T-cell (primary cell): ENCODE data around the gene JOSD1. TPM values are rescaled to one million over a fixed set of nuclear protein-coding genes. Genes with fewer than 3 reads are reported as not detected.

Experiments used
- ATAC-seq, 4 experiments: fragments of 200-7000 bp in 3 of 4; fragments of 150-1000 bp in 1 of 4; cut with Tn5 transposase; replicated peaks in 1 of 4; 1 replicate in 3 of 4; 2 replicates in 1 of 4; pipeline ENCODE4 v1.10.0; 2021; ENCODE audit warnings: moderate library complexity in 3 of 4, mild to moderate bottlenecking in 2 of 4, moderate number of reproducible peaks in 1 of 4
- CTCF ChIA-PET, 2 donors: fragments of 300-600 bp; sonication (Branson Sonifier 250); formaldehyde crosslinking; loops; one replicate each; lab custom pipeline; 2022; ENCODE audit warnings: antibody characterized with exemption in 2 of 2; lab: Charles Lee
- POLR2A ChIA-PET, 2 donors: fragments of 300-600 bp; sonication (Branson Sonifier 250); formaldehyde crosslinking; loops; one replicate each; lab custom pipeline; 2022; ENCODE audit warnings: antibody characterized with exemption in 2 of 2; lab: Charles Lee
- DNase-seq, 35 experiments: peaks; one replicate each; pipeline versions ENCODE4 v3.0.0 to v3.0.0-alpha.2; 2013 to 2023
- H3K27ac ChIP-seq: one replicate; pipeline ENCODE4 v1.5.1; 2013; ENCODE audit warnings: low read length
- H3K27me3 ChIP-seq, 2 experiments: replicated peaks in 1 of 2; 1 replicate in 1 of 2; 2 replicates in 1 of 2; pipeline versions ENCODE4 v1.6.1 to v1.7.0; 2013; ENCODE audit warnings: low read length in 1 of 2, mixed read lengths in 1 of 2; ENCODE audit not compliant: control insufficient read depth in 2 of 2, insufficient read depth in 2 of 2; ENCODE audit errors: extremely low read depth in 1 of 2
- H3K36me3 ChIP-seq, 2 donors: 1 replicate in 1 of 2; 2 replicates in 1 of 2; pipeline versions ENCODE4 v1.6.1 to v1.7.0; 2013; ENCODE audit warnings: low read length in 1 of 2; ENCODE audit not compliant: control insufficient read depth in 2 of 2, insufficient read depth in 1 of 2; ENCODE audit errors: extremely low read depth in 1 of 2
- H3K4me1 ChIP-seq, 2 experiments: 1 replicate in 1 of 2; 2 replicates in 1 of 2; pipeline versions ENCODE4 v1.6.1 to v1.7.0; 2013; ENCODE audit warnings: low read length in 2 of 2, mixed read lengths in 1 of 2; ENCODE audit not compliant: insufficient read depth in 2 of 2, control insufficient read depth in 1 of 2; ENCODE audit errors: extremely low read depth in 1 of 2
- H3K4me3 ChIP-seq, 2 donors: 1 replicate in 1 of 2; 2 replicates in 1 of 2; pipeline versions ENCODE4 v1.5.1 to v1.7.0; 2013; ENCODE audit warnings: mild to moderate bottlenecking in 2 of 2, low read length in 1 of 2, moderate library complexity in 1 of 2; ENCODE audit not compliant: control insufficient read depth in 1 of 2; ENCODE audit errors: extremely low read depth in 1 of 2
- H3K9me3 ChIP-seq: 2 replicates; pipeline ENCODE4 v1.7.0; 2013
- H3K27ac Mint-ChIP-seq, 2 donors: one replicate each; pipeline ENCODE4 v1.8.0; 2020 to 2021; ENCODE audit warnings: mild to moderate bottlenecking in 2 of 2, mixed read lengths in 2 of 2
- H3K27me3 Mint-ChIP-seq, 2 donors: one replicate each; pipeline ENCODE4 v1.8.0; 2021 to 2022; ENCODE audit warnings: mixed read lengths in 2 of 2
- H3K36me3 Mint-ChIP-seq: one replicate; pipeline ENCODE4 v1.8.0; 2021; ENCODE audit warnings: mixed read lengths
- H3K4me1 Mint-ChIP-seq, 3 donors: one replicate each; pipeline ENCODE4 v1.8.0; 2020 to 2022; ENCODE audit warnings: mixed read lengths in 3 of 3, mild to moderate bottlenecking in 1 of 3
- H3K4me3 Mint-ChIP-seq, 3 donors: one replicate each; pipeline ENCODE4 v1.8.0; 2020 to 2022; ENCODE audit warnings: mild to moderate bottlenecking in 3 of 3, mixed read lengths in 3 of 3, moderate library complexity in 3 of 3
- H3K9me3 Mint-ChIP-seq, 3 donors: one replicate each; pipeline ENCODE4 v1.8.0; 2020 to 2022; ENCODE audit warnings: mixed read lengths in 3 of 3
- WGBS: methylation state at CpG from one replicate; pipeline ENCODE4 v1.1.5; 2013; ENCODE audit warnings: missing lambda C conversion rate; ENCODE audit not compliant: insufficient coverage; 5-methylcytosine and 5-hydroxymethylcytosine counted together
- total RNA-seq, 35 experiments: library from RNA in 6 of 35; stranded (reverse) in 6 of 35; fragments of 120-200 nt in 1 of 35; gene quantifications; one replicate each; pipeline versions ENCODE4 v1.2.1 to v1.2.4 and lab custom pipeline; 2013 to 2026

JOSD1 gene
- total RNA-seq, 5 donors from 2014 or later (not counting 1 experiment from before 2014, with no cell fraction given) = 78.4 to 164 (median 83.5) TPM

- H3K27ac Mint-ChIP-seq = no peak overlapping the region
- no peaks in the 10 kb centered on the region for H3K9me3 Mint-ChIP-seq
- H3K4me1 ChIP-seq = no peaks in the 10 kb centered on the region
- H3K27ac ChIP-seq = no peak overlapping the region
- H3K27me3 ChIP-seq = no peaks in the 10 kb centered on the region
- ChIA-PET CTCF (interaction anchor here in 1 of 2 donors (0.6 kb wide), 1 partner anchor 180 kb away, joined by 3 read pairs; no protein-coding TSS in a partner anchor), POLR2A (interaction anchor here in 1 of 2 donors (0.6 kb wide), 1 partner anchor 18 kb away, joined by 5 read pairs; no protein-coding TSS in a partner anchor)
- peaks cover 41% of the 10 kb centered on the region for H3K36me3 Mint-ChIP-seq
- no peak overlapping the region for H3K4me3 Mint-ChIP-seq
- H3K4me1 Mint-ChIP-seq = peaks cover 15 to 20% (median 19%) of the 10 kb centered on the region in 3 donors
- no peak for ATAC-seq
- H3K36me3 ChIP-seq = peaks cover 11 to 60% of the 10 kb centered on the region in 2 donors
- H3K27me3 Mint-ChIP-seq = no peaks in the 10 kb centered on the region
- H3K4me3 ChIP-seq = no peak overlapping the region
- no CpG with 5 or more reads among the region's 1 CpG for WGBS
- no peaks in the 10 kb centered on the region for H3K9me3 ChIP-seq
- no peak for DNase-seq
Observed at GRCh38 chr22:38689651-38690050, 11.1 kb downstream of the JOSD1 start.

- H3K4me1 Mint-ChIP-seq = peaks cover 19 to 24% (median 23%) of the 10 kb centered on the region in 3 donors
- no peak overlapping the region for H3K27ac Mint-ChIP-seq
Observed at GRCh38 chr22:38685761-38686160, 15.0 kb downstream of the JOSD1 start.

GRCh38 chr22:38684895-38685294, 15.8 kb downstream of the JOSD1 start:
- no peak for ATAC-seq
- POLR2A ChIA-PET = interaction anchor here in 1 of 2 donors (0.7 kb wide), 1 partner anchor 161 kb away, joined by 9 read pairs; no protein-coding TSS in a partner anchor
- no peaks in the 10 kb centered on the region for H3K27me3 ChIP-seq
- Mint-ChIP-seq H3K4me1 (peaks cover 19 to 24% (median 23%) of the 10 kb centered on the region in 3 donors), H3K9me3 (no peaks in the 10 kb centered on the region), H3K27ac (no peak overlapping the region), H3K27me3 (no peaks in the 10 kb centered on the region), H3K36me3 (peaks cover 26% of the 10 kb centered on the region), H3K4me3 (no peak overlapping the region)
- no peaks in the 10 kb centered on the region for H3K9me3 ChIP-seq
- H3K36me3 ChIP-seq = peaks cover 16 to 58% of the 10 kb centered on the region in 2 donors
- DNase-seq = no peak
- WGBS = 100% methylated on average over 3 of the region's 9 CpGs
- H3K27ac ChIP-seq = no peak overlapping the region
- CTCF ChIA-PET = interaction anchor here in 1 of 2 donors (0.7 kb wide), 1 partner anchor 13 kb away, joined by 3 read pairs; no protein-coding TSS in a partner anchor
- H3K4me3 ChIP-seq = no peak overlapping the region
- peaks cover 5 to 17% of the 10 kb centered on the region in 2 experiments for H3K4me1 ChIP-seq

More at GRCh38 chr22:38685761-38686160, 15.0 kb downstream of the JOSD1 start:
- CTCF ChIA-PET = no interaction called here
- no CpG with 5 or more reads among the region's 1 CpG for WGBS
- no peak overlapping the region for H3K4me3 ChIP-seq
- no peaks in the 10 kb centered on the region for H3K9me3 Mint-ChIP-seq
- H3K27me3 ChIP-seq = no peaks in the 10 kb centered on the region
- no peaks in the 10 kb centered on the region for H3K27me3 Mint-ChIP-seq
- H3K4me3 Mint-ChIP-seq = no peak overlapping the region
- no peak overlapping the region for H3K27ac ChIP-seq
- DNase-seq = no peak
- H3K36me3 Mint-ChIP-seq = peaks cover 28% of the 10 kb centered on the region
- POLR2A ChIA-PET = no interaction called here
- ATAC-seq = no peak
- peaks cover 5 to 17% of the 10 kb centered on the region in 2 experiments for H3K4me1 ChIP-seq
- H3K9me3 ChIP-seq = no peaks in the 10 kb centered on the region
- peaks cover 16 to 61% of the 10 kb centered on the region in 2 donors for H3K36me3 ChIP-seq

- peaks cover 7 to 35% of the 10 kb centered on the region in 2 donors for H3K36me3 ChIP-seq
- peaks cover 0 to 4% of the 10 kb centered on the region in 2 experiments for H3K27me3 ChIP-seq
- ChIA-PET CTCF (interaction anchor here (0.7 to 2.1 kb wide), 9 partner anchors 16 to 629 kb away, joined by 3 to 25 read pairs (median 4); partner anchors contain the start of gene GTPBP1 (in 1 of the 2)), POLR2A (interaction anchor here (0.6 to 1.9 kb wide), 9 partner anchors 17 to 776 kb away, joined by 3 to 20 read pairs (median 5); partner anchors contain the start of genes GTPBP1 (in 1 of the 2) and MICALL1 (in 1 of the 2))
- H3K4me3 Mint-ChIP-seq = peak within 1 kb of the TSS; percentile 95 to 97 (median 96)
- no peaks in the 10 kb centered on the region for H3K9me3 ChIP-seq
- peaks cover 18% of the 10 kb centered on the region for H3K36me3 Mint-ChIP-seq
- peak within 1 kb of the TSS; percentile 86 for H3K27ac ChIP-seq
- no peaks in the 10 kb centered on the region for H3K27me3 Mint-ChIP-seq
- WGBS = under 1% methylated on average over 55 of the region's 60 CpGs
- peak within 1 kb of the TSS; percentile 94 for H3K27ac Mint-ChIP-seq
- H3K9me3 Mint-ChIP-seq = no peaks in the 10 kb centered on the region
- peaks cover 5 to 17% of the 10 kb centered on the region in 2 experiments for H3K4me1 ChIP-seq
- H3K4me1 Mint-ChIP-seq = peaks cover 19 to 24% (median 23%) of the 10 kb centered on the region in 3 donors
- H3K4me3 ChIP-seq = peak within 1 kb of the TSS; percentile 96
- DNase-seq = peak; percentile 54 to 90 (median 77)
- peak; percentile 94 to 98 (median 97) for ATAC-seq
Observed at GRCh38 chr22:38681582-38682335, 19.0 kb downstream of the JOSD1 start, which contains the start of gene TOMM22. Gene TOMM22, plus strand, starts transcription at chr22:38681957. Its CDS starts 22 bp downstream, at chr22:38681979.

- POLR2A ChIA-PET = no interaction called here
- H3K4me3 Mint-ChIP-seq = no peak overlapping the region
Observed at GRCh38 chr22:38675833-38676232, 24.9 kb downstream of the JOSD1 start.

GRCh38 chr22:38674888-38675287, 25.9 kb downstream of the JOSD1 start:
- H3K27me3 ChIP-seq = peaks cover 0 to 4% of the 10 kb centered on the region in 2 experiments
- H3K4me3 ChIP-seq = no peak overlapping the region
- Mint-ChIP-seq H3K4me1 (no peaks in the 10 kb centered on the region), H3K9me3 (no peaks in the 10 kb centered on the region), H3K4me3 (no peak overlapping the region), H3K36me3 (peaks cover 19% of the 10 kb centered on the region), H3K27me3 (no peaks in the 10 kb centered on the region), H3K27ac (no peak overlapping the region)
- 90% methylated on average over 5 of the region's 5 CpGs for WGBS
- H3K36me3 ChIP-seq = peaks cover 4 to 13% of the 10 kb centered on the region in 2 donors
- H3K4me1 ChIP-seq = no peaks in the 10 kb centered on the region
- CTCF ChIA-PET = no interaction called here
- ATAC-seq (no peak), DNase-seq (no peak)
- POLR2A ChIA-PET = no interaction called here
- no peak overlapping the region for H3K27ac ChIP-seq
- H3K9me3 ChIP-seq = no peaks in the 10 kb centered on the region

More at GRCh38 chr22:38675833-38676232, 24.9 kb downstream of the JOSD1 start:
- ATAC-seq = no peak
- WGBS = 88% methylated on average over 1 of the region's 3 CpGs
- CTCF ChIA-PET = no interaction called here
- Histone ChIP-seq H3K4me3 (no peak overlapping the region), H3K9me3 (no peaks in the 10 kb centered on the region), H3K4me1 (no peaks in the 10 kb centered on the region), H3K27me3 (peaks cover 0 to 4% of the 10 kb centered on the region in 2 experiments), H3K36me3 (peaks cover 4 to 12% of the 10 kb centered on the region in 2 donors), H3K27ac (no peak overlapping the region)
- Mint-ChIP-seq H3K4me1 (no peaks in the 10 kb centered on the region), H3K9me3 (no peaks in the 10 kb centered on the region), H3K27ac (no peak overlapping the region), H3K27me3 (no peaks in the 10 kb centered on the region), H3K36me3 (peaks cover 15% of the 10 kb centered on the region)
- no peak for DNase-seq
